ENCODE measurements around the gene AVPR1A. TPM values are rescaled to one million over a fixed set of nuclear protein-coding genes. Genes with fewer than 3 reads are reported as not detected.

Gene AVPR1A
- total RNA-seq, 1 donor from 2014 or later: 0.05 TPM

DNA sequence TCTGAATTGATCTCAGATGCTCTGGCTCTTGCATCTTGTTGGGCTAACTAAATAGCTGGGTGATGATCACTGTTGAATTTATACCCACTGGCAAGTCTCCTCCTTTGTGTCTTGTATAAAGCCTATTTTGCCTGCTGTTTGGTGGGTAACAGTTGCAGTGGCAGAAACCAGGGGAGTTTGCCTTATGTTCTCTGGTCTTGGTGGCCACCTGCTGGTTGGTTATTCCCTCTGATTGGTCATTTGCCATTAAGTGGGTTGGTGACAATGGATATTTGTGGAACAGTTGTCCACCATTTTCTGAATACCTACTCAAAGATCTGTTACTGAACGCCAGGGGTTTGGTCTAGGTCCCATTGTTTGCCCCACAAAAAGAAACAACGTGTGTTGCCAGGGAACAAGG lies 52.1 kb downstream of the AVPR1A start:
- H3K4me3 Mint-ChIP-seq (ENCODE audit: unreplicated experiment): no peak overlapping the region
- no peak for DNase-seq (ENCODE audit: low read depth)
- Histone ChIP-seq H3K79me2 (ENCODE audit: insufficient read depth, low read length) (no peaks in the 10 kb centered on the region), H3K9ac (ENCODE audit: low read length) (no peak overlapping the region), H3K27me3 (ENCODE audit: insufficient read depth, low read length) (peaks cover 3% of the 10 kb centered on the region), H3K36me3 (ENCODE audit: insufficient read depth, low read length) (no peaks in the 10 kb centered on the region), H3K4me3 (ENCODE audit: insufficient read depth, low read depth, low read length) (no peak overlapping the region), H3K4me1 (ENCODE audit: insufficient read depth, low read length) (no peaks in the 10 kb centered on the region), H4K20me1 (ENCODE audit: insufficient read depth, low read length) (no peaks in the 10 kb centered on the region), H3K27ac (ENCODE audit: low read depth, low read length) (no peak overlapping the region), H3K9me3 (ENCODE audit: insufficient read depth, low read depth, low read length) (no peaks in the 10 kb centered on the region), H3K4me2 (ENCODE audit: low read length) (no peak overlapping the region), H2AFZ (ENCODE audit: low read depth, low read length) (no peak overlapping the region)
- H3K9me3 Mint-ChIP-seq (ENCODE audit: unreplicated experiment): no peaks in the 10 kb centered on the region
- peaks cover 8% of the 10 kb centered on the region for H3K27me3 Mint-ChIP-seq (ENCODE audit: low read depth, unreplicated experiment)
- no peaks in the 10 kb centered on the region for H3K36me3 Mint-ChIP-seq (ENCODE audit: low read depth, unreplicated experiment)
- peaks cover 7% of the 10 kb centered on the region for H3K4me1 Mint-ChIP-seq (ENCODE audit: low read depth, unreplicated experiment)
- no peak for FAIRE-seq
- H3K27ac Mint-ChIP-seq (ENCODE audit: unreplicated experiment): no peak overlapping the region
- no peak for TF ChIP-seq EZH2 (IDR thresholded peaks at IDR 0.05; ENCODE audit: insufficient read depth, low read length)
- TF ChIP-seq, protein P1, sequence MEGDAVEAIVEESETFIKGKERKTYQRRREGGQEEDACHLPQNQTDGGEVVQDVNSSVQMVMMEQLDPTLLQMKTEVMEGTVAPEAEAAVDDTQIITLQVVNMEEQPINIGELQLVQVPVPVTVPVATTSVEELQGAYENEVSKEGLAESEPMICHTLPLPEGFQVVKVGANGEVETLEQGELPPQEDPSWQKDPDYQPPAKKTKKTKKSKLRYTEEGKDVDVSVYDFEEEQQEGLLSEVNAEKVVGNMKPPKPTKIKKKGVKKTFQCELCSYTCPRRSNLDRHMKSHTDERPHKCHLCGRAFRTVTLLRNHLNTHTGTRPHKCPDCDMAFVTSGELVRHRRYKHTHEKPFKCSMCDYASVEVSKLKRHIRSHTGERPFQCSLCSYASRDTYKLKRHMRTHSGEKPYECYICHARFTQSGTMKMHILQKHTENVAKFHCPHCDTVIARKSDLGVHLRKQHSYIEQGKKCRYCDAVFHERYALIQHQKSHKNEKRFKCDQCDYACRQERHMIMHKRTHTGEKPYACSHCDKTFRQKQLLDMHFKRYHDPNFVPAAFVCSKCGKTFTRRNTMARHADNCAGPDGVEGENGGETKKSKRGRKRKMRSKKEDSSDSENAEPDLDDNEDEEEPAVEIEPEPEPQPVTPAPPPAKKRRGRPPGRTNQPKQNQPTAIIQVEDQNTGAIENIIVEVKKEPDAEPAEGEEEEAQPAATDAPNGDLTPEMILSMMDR (IDR thresholded peaks at IDR 0.05; ENCODE audit: insufficient read depth, low read depth, low read length): no peak

- Histone ChIP-seq H4K20me1 (ENCODE audit: insufficient read depth, low read length) (no peaks in the 10 kb centered on the region), H3K4me2 (ENCODE audit: low read length) (no peak overlapping the region), H3K4me1 (ENCODE audit: insufficient read depth, low read length) (no peaks in the 10 kb centered on the region), H3K27ac (ENCODE audit: low read depth, low read length) (no peak overlapping the region), H2AFZ (ENCODE audit: low read depth, low read length) (no peak overlapping the region), H3K36me3 (ENCODE audit: insufficient read depth, low read length) (no peaks in the 10 kb centered on the region), H3K27me3 (ENCODE audit: insufficient read depth, low read length) (peaks cover 3% of the 10 kb centered on the region), H3K4me3 (ENCODE audit: insufficient read depth, low read depth, low read length) (no peak overlapping the region), H3K79me2 (ENCODE audit: insufficient read depth, low read length) (no peaks in the 10 kb centered on the region), H3K9ac (ENCODE audit: low read length) (no peak overlapping the region), H3K9me3 (ENCODE audit: insufficient read depth, low read depth, low read length) (no peaks in the 10 kb centered on the region)
- FAIRE-seq (no peak), DNase-seq (ENCODE audit: low read depth) (no peak)
- TF ChIP-seq, protein P1 (IDR thresholded peaks at IDR 0.05; ENCODE audit: insufficient read depth, low read depth, low read length): no peak
- no peak for TF ChIP-seq EZH2 (IDR thresholded peaks at IDR 0.05; ENCODE audit: insufficient read depth, low read length)
- Mint-ChIP-seq H3K4me1 (ENCODE audit: low read depth, unreplicated experiment) (peaks cover 10% of the 10 kb centered on the region), H3K36me3 (ENCODE audit: low read depth, unreplicated experiment) (no peaks in the 10 kb centered on the region), H3K4me3 (ENCODE audit: unreplicated experiment) (no peak overlapping the region), H3K27ac (ENCODE audit: unreplicated experiment) (no peak overlapping the region), H3K27me3 (ENCODE audit: low read depth, unreplicated experiment) (peaks cover 7% of the 10 kb centered on the region), H3K9me3 (ENCODE audit: unreplicated experiment) (no peaks in the 10 kb centered on the region)
These were observed 55.5 kb downstream of the AVPR1A start for GRCh38 chr12:63095369-63095980.

DNA sequence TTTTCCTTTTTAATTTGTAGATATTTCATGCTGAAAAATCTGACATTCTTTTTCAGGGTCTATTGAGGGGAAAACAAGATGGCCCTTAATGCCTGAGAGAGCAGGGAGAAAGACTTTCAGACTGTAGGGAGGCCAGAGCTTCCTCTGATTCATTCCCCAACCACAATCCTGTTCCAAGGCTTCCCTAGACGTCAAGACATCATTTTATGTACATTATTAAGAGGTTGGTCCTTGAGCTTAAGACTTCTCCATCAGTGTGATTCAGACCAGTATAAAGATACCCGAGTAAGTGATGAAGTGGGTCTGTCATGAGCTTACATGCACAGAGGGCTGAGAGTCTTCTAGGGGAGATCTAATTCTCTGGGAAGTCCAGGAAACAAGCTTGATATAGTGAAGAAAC lies 57.3 kb downstream of the AVPR1A start:
- no peak overlapping the region for H2AFZ ChIP-seq (ENCODE audit: low read depth, low read length)

More for the DNA sequence above, 57.3 kb downstream of the AVPR1A start:
- no peaks in the 10 kb centered on the region for H3K9me3 Mint-ChIP-seq (ENCODE audit: unreplicated experiment)
- H3K4me3 Mint-ChIP-seq (ENCODE audit: unreplicated experiment): no peak overlapping the region
- H3K27ac Mint-ChIP-seq (ENCODE audit: unreplicated experiment): peak overlapping the region; percentile 15
- Histone ChIP-seq H4K20me1 (ENCODE audit: insufficient read depth, low read length) (no peaks in the 10 kb centered on the region), H3K4me2 (ENCODE audit: low read length) (no peak overlapping the region), H3K9me3 (ENCODE audit: insufficient read depth, low read depth, low read length) (no peaks in the 10 kb centered on the region), H3K27me3 (ENCODE audit: insufficient read depth, low read length) (peaks cover 3% of the 10 kb centered on the region), H3K9ac (ENCODE audit: low read length) (no peak overlapping the region), H3K27ac (ENCODE audit: low read depth, low read length) (no peak overlapping the region), H3K36me3 (ENCODE audit: insufficient read depth, low read length) (no peaks in the 10 kb centered on the region), H3K79me2 (ENCODE audit: insufficient read depth, low read length) (no peaks in the 10 kb centered on the region), H3K4me3 (ENCODE audit: insufficient read depth, low read depth, low read length) (no peak overlapping the region), H3K4me1 (ENCODE audit: insufficient read depth, low read length) (no peaks in the 10 kb centered on the region)
- FAIRE-seq (no peak), DNase-seq (ENCODE audit: low read depth) (no peak)
- peaks cover 10% of the 10 kb centered on the region for H3K4me1 Mint-ChIP-seq (ENCODE audit: low read depth, unreplicated experiment)
- no peaks in the 10 kb centered on the region for H3K36me3 Mint-ChIP-seq (ENCODE audit: low read depth, unreplicated experiment)
- H3K27me3 Mint-ChIP-seq (ENCODE audit: low read depth, unreplicated experiment): peaks cover 2% of the 10 kb centered on the region
- TF ChIP-seq EZH2 (IDR thresholded peaks at IDR 0.05; ENCODE audit: insufficient read depth, low read length): no peak

Data from astrocyte (in vitro differentiated cells and primary cell).